Measurements from ENCODE around the gene STRIP2. TPM values are rescaled to one million over a fixed set of nuclear protein-coding genes. Genes with fewer than 3 reads are reported as not detected.

Gene STRIP2
- total RNA-seq, 2 experiments from 2014 or later: 2.1 to 4.3 TPM

GRCh38 chr7:129457101-129457500 is 22.9 kb downstream of the STRIP2 start:
- intact Hi-C loops (cut with micrococcal nuclease; ENCODE audit: unreplicated experiment): no loop called here
- no peak for TF ChIP-seq CTCF (conservative IDR thresholded peaks at IDR 0.05; ENCODE audit: low read length)
- TF ChIP-seq EZH2phosphoT487 (IDR thresholded peaks at IDR 0.05; ENCODE audit: borderline replicate concordance, low read depth, low read length): no peak
- Histone ChIP-seq H3K27ac (ENCODE audit: low read depth, low read length, poor library complexity, severe bottlenecking) (no peak overlapping the region), H3K4me3 (ENCODE audit: low read depth, low read length, poor library complexity, severe bottlenecking) (no peak overlapping the region), H3K4me1 (ENCODE audit: insufficient read depth, low read length, poor library complexity, severe bottlenecking) (no peaks in the 10 kb centered on the region), H3K9me3 (ENCODE audit: low read length) (no peaks in the 10 kb centered on the region), H3K4me2 (ENCODE audit: low read length) (no peak overlapping the region), H3K36me3 (ENCODE audit: insufficient read depth, low read length) (0 out of 2 replicates have a peak, but pooled peaks cover 3% of the 10 kb centered on the region), H3K79me2 (ENCODE audit: insufficient read depth, low read depth, low read length) (no peaks in the 10 kb centered on the region), H4K20me1 (ENCODE audit: insufficient read depth, low read length) (no peaks in the 10 kb centered on the region), H2AFZ (ENCODE audit: low read length) (no peak overlapping the region), H3K9me2 (ENCODE audit: insufficient read depth, low read length) (no peaks in the 10 kb centered on the region)
- BruUV-seq (replicated peaks): no TSS peak
- POLR2A ChIA-PET: interaction anchor here (0.5 kb wide), 1 partner anchor 358 kb away, joined by 3 read pairs; no protein-coding TSS in a partner anchor
- DNase-seq (ENCODE audit: low spot score): no peak
- CTCF ChIA-PET (ENCODE audit: unreplicated experiment): no interaction called here

GRCh38 chr7:129458171-129458570 is 23.9 kb downstream of the STRIP2 start:
- H3K4me3 ChIP-seq (ENCODE audit: low read depth, low read length, poor library complexity, severe bottlenecking): no peak overlapping the region
- H3K4me1 ChIP-seq (ENCODE audit: insufficient read depth, low read length, poor library complexity, severe bottlenecking): no peaks in the 10 kb centered on the region
- DNase-seq (ENCODE audit: low spot score): no peak
- no peak overlapping the region for H2AFZ ChIP-seq (ENCODE audit: low read length)
- intact Hi-C loops (cut with micrococcal nuclease; ENCODE audit: unreplicated experiment): no loop called here
- no peak overlapping the region for H3K4me2 ChIP-seq (ENCODE audit: low read length)
- no peaks in the 10 kb centered on the region for H3K9me2 ChIP-seq (ENCODE audit: insufficient read depth, low read length)
- H3K36me3 ChIP-seq (ENCODE audit: insufficient read depth, low read length): 0 out of 2 replicates have a peak, but pooled peaks cover 3% of the 10 kb centered on the region
- TF ChIP-seq EZH2phosphoT487 (IDR thresholded peaks at IDR 0.05; ENCODE audit: borderline replicate concordance, low read depth, low read length): no peak
- TF ChIP-seq CTCF (conservative IDR thresholded peaks at IDR 0.05; ENCODE audit: low read length): no peak
- ChIA-PET CTCF (ENCODE audit: unreplicated experiment) (no interaction called here), POLR2A (interaction anchor here (0.6 kb wide), 1 partner anchor 165 kb away, joined by 3 read pairs; no protein-coding TSS in a partner anchor)
- no peaks in the 10 kb centered on the region for H3K9me3 ChIP-seq (ENCODE audit: low read length)
- no peaks in the 10 kb centered on the region for H4K20me1 ChIP-seq (ENCODE audit: insufficient read depth, low read length)
- no TSS peak for BruUV-seq (replicated peaks)
- no peaks in the 10 kb centered on the region for H3K79me2 ChIP-seq (ENCODE audit: insufficient read depth, low read depth, low read length)
- H3K27ac ChIP-seq (ENCODE audit: low read depth, low read length, poor library complexity, severe bottlenecking): no peak overlapping the region

GRCh38 chr7:129461809-129462208 is 27.6 kb downstream of the STRIP2 start:
- H3K4me1 ChIP-seq (ENCODE audit: insufficient read depth, low read length, poor library complexity, severe bottlenecking): no peaks in the 10 kb centered on the region
- H3K4me3 ChIP-seq (ENCODE audit: low read depth, low read length, poor library complexity, severe bottlenecking): no peak overlapping the region
- no peaks in the 10 kb centered on the region for H3K79me2 ChIP-seq (ENCODE audit: insufficient read depth, low read depth, low read length)
- H3K9me3 ChIP-seq (ENCODE audit: low read length): no peaks in the 10 kb centered on the region
- H3K4me2 ChIP-seq (ENCODE audit: low read length): no peak overlapping the region
- H3K36me3 ChIP-seq (ENCODE audit: insufficient read depth, low read length): 0 out of 2 replicates have a peak, but pooled peaks cover 3% of the 10 kb centered on the region
- no peak for TF ChIP-seq EZH2phosphoT487 (IDR thresholded peaks at IDR 0.05; ENCODE audit: borderline replicate concordance, low read depth, low read length)
- intact Hi-C loops (cut with micrococcal nuclease; ENCODE audit: unreplicated experiment): no loop called here
- no TSS peak for BruUV-seq (replicated peaks)
- no peaks in the 10 kb centered on the region for H4K20me1 ChIP-seq (ENCODE audit: insufficient read depth, low read length)
- ChIA-PET POLR2A (interaction anchor here (0.5 kb wide), 1 partner anchor 23 kb away, joined by 3 read pairs; no protein-coding TSS in a partner anchor), CTCF (ENCODE audit: unreplicated experiment) (interaction anchor here (0.6 kb wide), 1 partner anchor 522 kb away, joined by 3 read pairs; no protein-coding TSS in a partner anchor)
- H3K9me2 ChIP-seq (ENCODE audit: insufficient read depth, low read length): no peaks in the 10 kb centered on the region
- DNase-seq (ENCODE audit: low spot score): no peak
- no peak overlapping the region for H3K27ac ChIP-seq (ENCODE audit: low read depth, low read length, poor library complexity, severe bottlenecking)
- H2AFZ ChIP-seq (ENCODE audit: low read length): no peak overlapping the region

All from OCI-LY7 (cell line).